K562 (cell line): Measurements from ENCODE around the gene TCAP. TPM values are rescaled to one million over a fixed set of nuclear protein-coding genes. Genes with fewer than 3 reads are reported as not detected.

ENCODE experiments used
- ATAC-seq: fragments of 200-7000 bp; cut with Tn5 transposase; 3 replicates; pipeline ENCODE4 v1.9.1; 2020; ENCODE audit warnings: moderate library complexity
- BruUV-seq: library from RNA; stranded (reverse); fragments of 400-500 nt; replicated peaks from 2 replicates; lab custom pipeline; 2021; lab: Mats Ljungman, UMichigan
- CTCF ChIA-PET: fragments of 300-600 bp; formaldehyde crosslinking; extraction: SDS; loops from one replicate; lab custom pipeline; 2021; ENCODE audit warnings: low intra/inter-chr PET ratio; lab: Yijun Ruan, JAX
- POLR2A ChIA-PET: fragments of 300-600, 350-650 bp; sonication (Branson Sonifier 250); formaldehyde crosslinking; extraction: SDS; loops from one replicate; lab custom pipeline; 2021; ENCODE audit warnings: antibody characterized with exemption, inconsistent platforms; lab: Yijun Ruan, JAX
- DNase-seq, 4 experiments: peaks; one replicate each; pipeline versions ENCODE4 v3.0.0 to v3.0.0-alpha.2; 2011 to 2018; ENCODE audit warnings: low spot score in 3 of 4, mixed read lengths in 3 of 4; ENCODE audit errors: extremely low read depth in 1 of 4
- FAIRE-seq: peaks from 2 replicates; lab custom pipeline; 2011; peaks lifted over from hg19 to GRCh38; lab: Jason Lieb, UNC
- H2AFZ ChIP-seq: 2 replicates; pipeline ENCODE4 v1.6.0; 2011; ENCODE audit warnings: low read depth, low read length, control low read depth, inconsistent platforms
- H3K27ac ChIP-seq: fragments of 200-600 bp; 3 replicates; pipeline ENCODE4 v1.8.0; 2011; ENCODE audit warnings: low read depth, mild to moderate bottlenecking, control low read depth, inconsistent platforms, low read length, moderate library complexity, mixed read lengths; ENCODE audit errors: extremely low read depth
- H3K27me3 ChIP-seq, 2 experiments: fragments of 300-600 bp in 1 of 2; 2 replicates in 1 of 2; 3 replicates in 1 of 2; pipeline versions ENCODE4 v1.6.0 to v1.8.0; 2011; ENCODE audit warnings: inconsistent platforms in 2 of 2, low read length in 2 of 2, mild to moderate bottlenecking in 1 of 2, mixed read lengths in 1 of 2, moderate library complexity in 1 of 2; ENCODE audit not compliant: control insufficient read depth in 2 of 2, insufficient read depth in 2 of 2
- H3K36me3 ChIP-seq: fragments of 300-600 bp; 3 replicates; pipeline ENCODE4 v1.8.0; 2011; ENCODE audit warnings: mild to moderate bottlenecking, low read length, inconsistent platforms; ENCODE audit not compliant: control insufficient read depth, insufficient read depth
- H3K4me1 ChIP-seq, 2 experiments: fragments of 200-600 bp in 1 of 2; replicated peaks in 1 of 2; 2 replicates in 1 of 2; 3 replicates in 1 of 2; pipeline versions ENCODE4 v1.5.1 to v1.8.0; 2011; ENCODE audit warnings: inconsistent platforms in 2 of 2, low read length in 2 of 2, mild to moderate bottlenecking in 1 of 2, mixed read lengths in 1 of 2, moderate library complexity in 1 of 2; ENCODE audit not compliant: control insufficient read depth in 2 of 2, insufficient read depth in 2 of 2
- H3K4me2 ChIP-seq: 2 replicates; pipeline ENCODE4 v1.6.1; 2011; ENCODE audit warnings: low read length, control low read depth, inconsistent platforms, mixed read lengths; ENCODE audit not compliant: insufficient read depth
- H3K4me3 ChIP-seq: fragments of 200-600 bp; sonication (generic), shearing (Covaris generic); 2 replicates; pipeline ENCODE4 v1.5.1; 2016; ENCODE audit warnings: control low read depth, inconsistent platforms
- H3K79me2 ChIP-seq: fragments of 200-600 bp; 3 replicates; pipeline ENCODE4 v1.8.0; 2011; ENCODE audit warnings: low read length, inconsistent platforms; ENCODE audit not compliant: control insufficient read depth, insufficient read depth
- H3K9ac ChIP-seq, 2 experiments: 2 replicates each; pipeline versions ENCODE4 v1.6.0 to v1.6.1; 2011; ENCODE audit warnings: low read depth in 2 of 2, low read length in 2 of 2, control low read depth in 1 of 2, inconsistent platforms in 1 of 2, mild to moderate bottlenecking in 1 of 2, mixed read lengths in 1 of 2; ENCODE audit not compliant: insufficient read depth in 1 of 2
- H3K9me1 ChIP-seq: one replicate; pipeline ENCODE4 v1.6.0; 2011; ENCODE audit warnings: inconsistent platforms, mild to moderate bottlenecking, low read length, moderate library complexity; ENCODE audit not compliant: control insufficient read depth, insufficient read depth
- H3K9me3 ChIP-seq: replicated peaks from 2 replicates; pipeline ENCODE4 v1.5.1; 2011; ENCODE audit warnings: low read depth, low read length, inconsistent platforms; ENCODE audit not compliant: control insufficient read depth, insufficient read depth
- H4K20me1 ChIP-seq: replicated peaks from 2 replicates; pipeline ENCODE4 v1.6.1; 2011; ENCODE audit warnings: low read length, inconsistent platforms, mixed read lengths; ENCODE audit not compliant: control insufficient read depth, insufficient read depth
- BCOR ChIP-seq: fragments of 450-650 bp; IDR thresholded peaks from 2 replicates; pipeline ENCODE4 v1.6.1; 2016
- FOS ChIP-seq: IDR thresholded peaks from 3 replicates; pipeline ENCODE4 v1.6.1; 2011; ENCODE audit not compliant: insufficient read length; ENCODE audit errors: extremely low read depth
- LARP7 ChIP-seq: fragments of 450-650 bp; IDR thresholded peaks from 2 replicates; pipeline ENCODE4 v1.6.1; 2016
- NBN ChIP-seq: fragments of 450-650 bp; IDR thresholded peaks from 2 replicates; pipeline ENCODE4 v1.6.1; 2016; ENCODE audit warnings: low read depth, mild to moderate bottlenecking
- POLR2B ChIP-seq: fragments of 450-650 bp; IDR thresholded peaks from 2 replicates; pipeline ENCODE4 v1.6.1; 2018; ENCODE audit warnings: low read depth; ENCODE audit not compliant: partially characterized antibody
- RBBP5 ChIP-seq: fragments of 200-600 bp; sonication (generic); IDR thresholded peaks from 2 replicates; pipeline ENCODE4 v1.6.1; 2012; ENCODE audit warnings: borderline replicate concordance, mild to moderate bottlenecking, low read length, control low read depth, inconsistent platforms; ENCODE audit not compliant: insufficient read depth, poor library complexity, severe bottlenecking
- RFX1 ChIP-seq: fragments of 450-650 bp; IDR thresholded peaks from 2 replicates; pipeline ENCODE4 v1.6.1; 2016; ENCODE audit warnings: mild to moderate bottlenecking, moderate library complexity
- WGBS: fragments of 100-300 bp; shearing (Covaris generic); methylation state at CpG from one replicate; pipeline ENCODE4 v1.1.6; 2016; ENCODE audit warnings: low coverage, mixed read lengths; ENCODE audit not compliant: insufficient coverage; ENCODE audit errors: missing lambda C conversion rate; 5-methylcytosine and 5-hydroxymethylcytosine counted together
- in situ Hi-C: fragments of 300-500 bp; cut with MboI; formaldehyde crosslinking; loops from 4 replicates; pipeline ENCODE4 v1.15.0; 2018; ENCODE audit warnings: inconsistent platforms, mixed read lengths
- intact Hi-C: fragments of 100-400 bp; cut with micrococcal nuclease; formaldehyde crosslinking; loops from 2 replicates; pipeline ENCODE4 v1.14.2; 2022
- polyA plus RNA-seq, 8 experiments: library from polyadenylated mRNA; depleted of rRNA in 4 of 8; stranded (reverse) in 5 of 8; unstranded in 3 of 8; fragments of >200 nt; fragmentation: Nextera tagmentation in 2 of 8; fragmentation: Illumina TruSeq in 1 of 8; extraction: Ambion mirVana in 2 of 8; extraction: Trizol in 1 of 8; gene quantifications; 2 replicates each; pipeline versions ENCODE4 v1.2.1 to v1.2.3, GENCODE V29; 2011 to 2014; ENCODE audit warnings: inconsistent platforms in 1 of 8, missing spikeins in 1 of 8
- total RNA-seq, 7 experiments: library from RNA; depleted of rRNA in 6 of 7; stranded (reverse); fragments of >200 nt in 6 of 7; fragmentation: Illumina TruSeq in 2 of 7; extraction: Trizol in 2 of 7; gene quantifications; 2 replicates each; pipeline versions ENCODE4 v1.2.1 to v1.2.3, GENCODE V29; 2011 to 2021; ENCODE audit warnings: low replicate concordance in 1 of 7
- TF ChIP-seq, protein P1 (sequence below): fragments of 200-800 bp; sonication (Bioruptor generic); IDR thresholded peaks from 2 replicates; pipeline ENCODE4 v1.6.1; 2017; ENCODE audit warnings: missing genetic modification characterization, missing compliant biosample characterization
- TF ChIP-seq, protein P2 (sequence below): IDR thresholded peaks from 2 replicates; pipeline ENCODE4 v1.6.1; 2012; ENCODE audit warnings: low read depth, low read length, improper control_type of control experiment, borderline replicate concordance
- TF ChIP-seq, protein P3 (sequence below): fragments of 250-450 bp; sonication (Bioruptor Pico); IDR thresholded peaks from 2 replicates; pipeline ENCODE4 v1.8.0; 2022; ENCODE audit warnings: moderate library complexity, mild to moderate bottlenecking, inconsistent platforms
- TF ChIP-seq, protein P4 (sequence below): sonication (generic); formaldehyde crosslinking; IDR thresholded peaks from 2 replicates; pipeline ENCODE4 v1.8.0; 2023; ENCODE audit warnings: mild to moderate bottlenecking, missing genetic modification reagents

The TCAP gene
- total and polyA plus RNA-seq, 9 of the 15 experiments (the other 6 are each of a cell fraction or from before 2014, with no cell fraction given), result 0.33 to 1.4 (median 0.82) TPM; not detected in 2

DNA sequence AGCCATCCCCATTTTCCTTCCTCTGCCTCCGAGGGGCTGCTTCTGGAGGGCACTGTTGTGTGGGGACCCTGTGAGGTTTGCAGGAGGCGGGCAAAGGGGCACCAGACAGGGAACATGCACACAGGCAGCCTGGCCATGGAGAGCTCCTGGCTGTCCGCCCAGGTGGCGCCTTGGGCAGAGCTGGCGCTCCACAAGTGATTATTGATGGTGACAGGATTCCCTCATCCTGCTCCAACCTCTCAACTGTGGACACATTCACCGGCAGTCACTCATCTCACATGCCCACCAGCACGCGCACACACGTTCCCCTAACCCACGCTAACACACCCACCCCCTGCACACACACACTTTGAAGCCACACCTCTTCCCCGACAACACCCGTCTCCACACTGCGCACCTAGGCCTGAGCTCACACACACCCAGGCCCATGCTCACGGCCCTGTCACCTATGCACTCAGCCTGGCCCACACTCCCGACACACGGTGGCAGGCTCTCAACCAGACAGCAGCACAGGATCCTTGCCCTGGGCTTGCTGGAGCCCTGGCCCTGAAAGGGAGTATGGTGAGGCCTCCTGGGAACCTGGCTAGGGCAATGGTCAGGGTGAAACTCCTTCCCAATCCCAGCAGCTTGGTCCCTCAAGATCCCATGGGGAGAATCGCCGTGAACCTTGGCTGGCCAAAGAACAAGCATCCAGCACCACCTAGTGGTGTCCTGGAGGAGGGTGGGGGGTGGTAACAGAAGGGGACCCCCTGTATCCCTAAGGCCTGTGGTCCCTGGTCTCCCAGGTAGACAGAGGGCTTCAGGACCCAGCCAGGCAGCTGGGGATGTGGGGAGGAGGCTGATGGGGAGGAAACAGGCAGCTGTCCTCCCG, 6.7 kb downstream of the TCAP start:
- peaks cover 7% of the 10 kb centered on the region; the same call in 2 of the 3 replicates for H3K36me3 ChIP-seq
- CTCF ChIA-PET, result interaction anchor here (0.7 to 8.3 kb wide), 4 partner anchors 50 to 124 kb away, joined by 3 to 131 read pairs (median 4); no protein-coding TSS in a partner anchor
- intact Hi-C loops (loop anchor here (1.0 to 5.0 kb wide), 2 partner anchors 50 to 80 kb away; no protein-coding TSS in a partner anchor), in situ Hi-C loops (loop anchor here (5.0 kb wide), 1 partner anchor 50 kb away; no protein-coding TSS in a partner anchor)
- no peaks in the 10 kb centered on the region for H3K27me3 ChIP-seq
- DNase-seq, result peak; percentile 59 to 78 (median 67)
- BruUV-seq, result no TSS peak
- peaks cover 38 to 92% of the 10 kb centered on the region in 2 experiments for H3K4me1 ChIP-seq
- WGBS, result 67% methylated on average over 19 of the region's 19 CpGs
- no peaks in the 10 kb centered on the region; the same call in 1 of the 2 replicates for H4K20me1 ChIP-seq
- H3K9me1 ChIP-seq, result no peaks in the 10 kb centered on the region
- ATAC-seq, result peak; percentile 39
- peak overlapping the region; percentile 26 for H3K4me2 ChIP-seq
- peak; percentile 87 for FAIRE-seq
- no peaks in the 10 kb centered on the region for H3K9me3 ChIP-seq
- peaks cover 13% of the 10 kb centered on the region; the same call in 2 of the 3 replicates for H3K79me2 ChIP-seq
- no peak overlapping the region for H3K4me3 ChIP-seq
- no peak overlapping the region for H3K27ac ChIP-seq
- peak overlapping the region in 1 of 2 experiments; percentile 88; a peak in 2 of 4 replicates for H3K9ac ChIP-seq
- H2AFZ ChIP-seq, result peak overlapping the region; percentile 43; the same call in 1 of the 2 replicates
- POLR2A ChIA-PET, result interaction anchor here (0.6 to 3.4 kb wide), 11 partner anchors 9 to 435 kb away, joined by 3 to 16 read pairs (median 4); partner anchors contain the start of gene PGAP3
- TF ChIP-seq, protein P1, sequence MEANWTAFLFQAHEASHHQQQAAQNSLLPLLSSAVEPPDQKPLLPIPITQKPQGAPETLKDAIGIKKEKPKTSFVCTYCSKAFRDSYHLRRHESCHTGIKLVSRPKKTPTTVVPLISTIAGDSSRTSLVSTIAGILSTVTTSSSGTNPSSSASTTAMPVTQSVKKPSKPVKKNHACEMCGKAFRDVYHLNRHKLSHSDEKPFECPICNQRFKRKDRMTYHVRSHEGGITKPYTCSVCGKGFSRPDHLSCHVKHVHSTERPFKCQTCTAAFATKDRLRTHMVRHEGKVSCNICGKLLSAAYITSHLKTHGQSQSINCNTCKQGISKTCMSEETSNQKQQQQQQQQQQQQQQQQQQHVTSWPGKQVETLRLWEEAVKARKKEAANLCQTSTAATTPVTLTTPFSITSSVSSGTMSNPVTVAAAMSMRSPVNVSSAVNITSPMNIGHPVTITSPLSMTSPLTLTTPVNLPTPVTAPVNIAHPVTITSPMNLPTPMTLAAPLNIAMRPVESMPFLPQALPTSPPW (CRISPR knock-in tag), result peak; percentile 54
- TF ChIP-seq LARP7 (0 out of 2 replicates have a peak, but pooled peaks have one; percentile 41), RBBP5 (no peak), POLR2B (peak; percentile 33), NBN (no peak), BCOR (no peak), FOS (no peak), RFX1 (no peak)
- TF ChIP-seq, protein P2, sequence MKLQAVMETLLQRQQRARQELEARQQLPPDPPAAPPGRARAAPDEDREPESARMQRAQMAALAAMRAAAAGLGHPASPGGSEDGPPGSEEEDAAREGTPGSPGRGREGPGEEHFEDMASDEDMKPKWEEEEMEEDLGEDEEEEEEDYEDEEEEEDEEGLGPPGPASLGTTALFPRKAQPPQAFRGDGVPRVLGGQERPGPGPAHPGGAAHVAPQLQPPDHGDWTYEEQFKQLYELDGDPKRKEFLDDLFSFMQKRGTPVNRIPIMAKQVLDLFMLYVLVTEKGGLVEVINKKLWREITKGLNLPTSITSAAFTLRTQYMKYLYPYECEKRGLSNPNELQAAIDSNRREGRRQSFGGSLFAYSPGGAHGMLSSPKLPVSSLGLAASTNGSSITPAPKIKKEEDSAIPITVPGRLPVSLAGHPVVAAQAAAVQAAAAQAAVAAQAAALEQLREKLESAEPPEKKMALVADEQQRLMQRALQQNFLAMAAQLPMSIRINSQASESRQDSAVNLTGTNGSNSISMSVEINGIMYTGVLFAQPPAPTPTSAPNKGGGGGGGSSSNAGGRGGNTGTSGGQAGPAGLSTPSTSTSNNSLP, result no peak
- TF ChIP-seq, protein P3, sequence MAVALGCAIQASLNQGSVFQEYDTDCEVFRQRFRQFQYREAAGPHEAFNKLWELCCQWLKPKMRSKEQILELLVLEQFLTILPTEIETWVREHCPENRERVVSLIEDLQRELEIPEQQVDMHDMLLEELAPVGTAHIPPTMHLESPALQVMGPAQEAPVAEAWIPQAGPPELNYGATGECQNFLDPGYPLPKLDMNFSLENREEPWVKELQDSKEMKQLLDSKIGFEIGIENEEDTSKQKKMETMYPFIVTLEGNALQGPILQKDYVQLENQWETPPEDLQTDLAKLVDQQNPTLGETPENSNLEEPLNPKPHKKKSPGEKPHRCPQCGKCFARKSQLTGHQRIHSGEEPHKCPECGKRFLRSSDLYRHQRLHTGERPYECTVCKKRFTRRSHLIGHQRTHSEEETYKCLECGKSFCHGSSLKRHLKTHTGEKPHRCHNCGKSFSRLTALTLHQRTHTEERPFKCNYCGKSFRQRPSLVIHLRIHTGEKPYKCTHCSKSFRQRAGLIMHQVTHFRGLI (CRISPR knock-in tag), result no peak
- TF ChIP-seq, protein P4, sequence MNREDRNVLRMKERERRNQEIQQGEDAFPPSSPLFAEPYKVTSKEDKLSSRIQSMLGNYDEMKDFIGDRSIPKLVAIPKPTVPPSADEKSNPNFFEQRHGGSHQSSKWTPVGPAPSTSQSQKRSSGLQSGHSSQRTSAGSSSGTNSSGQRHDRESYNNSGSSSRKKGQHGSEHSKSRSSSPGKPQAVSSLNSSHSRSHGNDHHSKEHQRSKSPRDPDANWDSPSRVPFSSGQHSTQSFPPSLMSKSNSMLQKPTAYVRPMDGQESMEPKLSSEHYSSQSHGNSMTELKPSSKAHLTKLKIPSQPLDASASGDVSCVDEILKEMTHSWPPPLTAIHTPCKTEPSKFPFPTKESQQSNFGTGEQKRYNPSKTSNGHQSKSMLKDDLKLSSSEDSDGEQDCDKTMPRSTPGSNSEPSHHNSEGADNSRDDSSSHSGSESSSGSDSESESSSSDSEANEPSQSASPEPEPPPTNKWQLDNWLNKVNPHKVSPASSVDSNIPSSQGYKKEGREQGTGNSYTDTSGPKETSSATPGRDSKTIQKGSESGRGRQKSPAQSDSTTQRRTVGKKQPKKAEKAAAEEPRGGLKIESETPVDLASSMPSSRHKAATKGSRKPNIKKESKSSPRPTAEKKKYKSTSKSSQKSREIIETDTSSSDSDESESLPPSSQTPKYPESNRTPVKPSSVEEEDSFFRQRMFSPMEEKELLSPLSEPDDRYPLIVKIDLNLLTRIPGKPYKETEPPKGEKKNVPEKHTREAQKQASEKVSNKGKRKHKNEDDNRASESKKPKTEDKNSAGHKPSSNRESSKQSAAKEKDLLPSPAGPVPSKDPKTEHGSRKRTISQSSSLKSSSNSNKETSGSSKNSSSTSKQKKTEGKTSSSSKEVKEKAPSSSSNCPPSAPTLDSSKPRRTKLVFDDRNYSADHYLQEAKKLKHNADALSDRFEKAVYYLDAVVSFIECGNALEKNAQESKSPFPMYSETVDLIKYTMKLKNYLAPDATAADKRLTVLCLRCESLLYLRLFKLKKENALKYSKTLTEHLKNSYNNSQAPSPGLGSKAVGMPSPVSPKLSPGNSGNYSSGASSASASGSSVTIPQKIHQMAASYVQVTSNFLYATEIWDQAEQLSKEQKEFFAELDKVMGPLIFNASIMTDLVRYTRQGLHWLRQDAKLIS (CRISPR knock-in tag), result no peak
